A673 (cell line): ENCODE results near the gene NDUFC1. TPM values are rescaled to one million over a fixed set of nuclear protein-coding genes. Genes with fewer than 3 reads are reported as not detected.
A peak's percentile ranks its signal among the peaks of the same experiment; 100 is the strongest.
"Not testable (repeated sequence)": the region's sequence is repeated elsewhere in the genome, so short reads cannot be mapped to it uniquely, and the experiment has no call there.

Experiments used
- BruUV-seq: library from RNA; stranded (reverse); fragments of 400-500 nt; replicated peaks from 2 replicates; lab custom pipeline; 2021; lab: Mats Ljungman, UMichigan
- CTCF ChIA-PET: fragments of 300-600 bp; sonication (Branson Sonifier 250); formaldehyde crosslinking; loops from one replicate; lab custom pipeline; 2022; ENCODE audit warnings: antibody characterized with exemption; lab: Charles Lee
- POLR2A ChIA-PET: fragments of 300-600 bp; sonication (Branson Sonifier 250); formaldehyde crosslinking; loops from one replicate; lab custom pipeline; 2022; ENCODE audit warnings: antibody characterized with exemption; ENCODE audit not compliant: low non-redundant PET; lab: Charles Lee
- DNase-seq: peaks from one replicate; pipeline ENCODE4 v3.0.0-alpha.2; 2015; ENCODE audit warnings: low spot score
- H3K27ac ChIP-seq: fragments of 200-600 bp; sonication (generic); 2 replicates; pipeline ENCODE4 v1.5.1; 2016; ENCODE audit warnings: mixed run types, low read depth, mild to moderate bottlenecking, mixed read lengths, antibody characterized with exemption, low read length; ENCODE audit not compliant: poor library complexity, severe bottlenecking
- H3K27me3 ChIP-seq: fragments of 200-600 bp; sonication (generic); replicated peaks from 2 replicates; pipeline ENCODE4 v1.6.1; 2017; ENCODE audit warnings: mixed run types, low read depth, mild to moderate bottlenecking, mixed read lengths, antibody characterized with exemption, low read length; ENCODE audit not compliant: insufficient read depth, poor library complexity
- H3K36me3 ChIP-seq: fragments of 200-600 bp; sonication (generic); 2 replicates; pipeline ENCODE4 v1.6.1; 2016; ENCODE audit warnings: mixed run types, mild to moderate bottlenecking, mixed read lengths, antibody characterized with exemption, low read length; ENCODE audit not compliant: insufficient read depth, poor library complexity, severe bottlenecking
- H3K4me1 ChIP-seq: fragments of 200-600 bp; sonication (generic); 2 replicates; pipeline ENCODE4 v1.6.1; 2017; ENCODE audit warnings: mixed run types, mild to moderate bottlenecking, mixed read lengths, antibody characterized with exemption, low read length; ENCODE audit not compliant: insufficient read depth, poor library complexity, severe bottlenecking
- H3K4me3 ChIP-seq: fragments of 200-600 bp; sonication (generic); 2 replicates; pipeline ENCODE4 v1.5.1; 2016; ENCODE audit warnings: low read depth, mixed run types, mild to moderate bottlenecking, mixed read lengths, low read length; ENCODE audit not compliant: poor library complexity, severe bottlenecking
- H3K9me3 ChIP-seq: fragments of 200-600 bp; sonication (generic); 2 replicates; pipeline ENCODE4 v1.6.1; 2016; ENCODE audit warnings: mixed run types, low read depth, mild to moderate bottlenecking, mixed read lengths, antibody characterized with exemption, low read length; ENCODE audit not compliant: poor library complexity, severe bottlenecking
- EZH2 ChIP-seq: fragments of 200-600 bp; sonication (generic); IDR thresholded peaks from 2 replicates; pipeline ENCODE4 v1.6.1; 2017; ENCODE audit warnings: borderline replicate concordance, low read depth, mild to moderate bottlenecking, mixed read lengths, antibody characterized with exemption, low read length; ENCODE audit not compliant: poor library complexity, severe bottlenecking
- intact Hi-C: fragments of 100-400 bp; cut with micrococcal nuclease; formaldehyde crosslinking; loops from one replicate; pipeline ENCODE4 v1.10.0; 2022; ENCODE audit not compliant: unreplicated experiment
- total RNA-seq: library from RNA; stranded (reverse); gene quantifications from 2 replicates; pipeline ENCODE4 v1.2.3, GENCODE V29; 2021
- TF ChIP-seq, protein P1 (sequence below): fragments of 300-800, 200-600 bp; sonication (generic); conservative IDR thresholded peaks from 2 replicates; pipeline ENCODE4 v1.5.1; 2017; ENCODE audit warnings: low read depth, mild to moderate bottlenecking, antibody characterized with exemption, low read length, moderate library complexity, mixed read lengths

NDUFC1 gene
- total RNA-seq, 1 experiment from 2014 or later, result 116 TPM

DNA sequence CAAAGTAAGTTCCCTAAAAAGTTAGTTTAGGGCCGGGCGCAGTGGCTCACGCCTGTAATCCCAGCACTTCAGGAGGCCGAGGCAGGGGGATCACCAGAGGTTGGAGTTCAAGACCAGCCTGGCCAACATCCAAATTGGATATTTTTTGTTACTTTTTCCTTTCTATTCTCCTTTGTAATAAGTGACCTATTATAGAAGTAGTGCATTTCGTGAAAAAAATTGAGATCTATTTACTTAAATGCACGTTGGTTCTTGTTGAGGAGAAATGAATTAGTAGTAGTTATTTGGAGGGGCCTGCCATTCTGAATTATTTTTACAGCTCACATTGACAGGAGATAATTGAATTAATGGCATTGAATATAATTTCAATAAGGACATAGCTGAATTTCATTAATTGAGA lies 22.3 kb upstream of the NDUFC1 start:
- Histone ChIP-seq H3K27me3 (no peaks in the 10 kb centered on the region), H3K36me3 (peaks cover 19% of the 10 kb centered on the region), H3K4me3 (no peak overlapping the region), H3K4me1 (peaks cover 12% of the 10 kb centered on the region), H3K9me3 (no peaks in the 10 kb centered on the region), H3K27ac (peak overlapping the region; percentile 9)
- no TSS peak for BruUV-seq
- ChIA-PET CTCF (no interaction called here), POLR2A (no interaction called here)
- no peak for TF ChIP-seq EZH2
- TF ChIP-seq, protein P1, sequence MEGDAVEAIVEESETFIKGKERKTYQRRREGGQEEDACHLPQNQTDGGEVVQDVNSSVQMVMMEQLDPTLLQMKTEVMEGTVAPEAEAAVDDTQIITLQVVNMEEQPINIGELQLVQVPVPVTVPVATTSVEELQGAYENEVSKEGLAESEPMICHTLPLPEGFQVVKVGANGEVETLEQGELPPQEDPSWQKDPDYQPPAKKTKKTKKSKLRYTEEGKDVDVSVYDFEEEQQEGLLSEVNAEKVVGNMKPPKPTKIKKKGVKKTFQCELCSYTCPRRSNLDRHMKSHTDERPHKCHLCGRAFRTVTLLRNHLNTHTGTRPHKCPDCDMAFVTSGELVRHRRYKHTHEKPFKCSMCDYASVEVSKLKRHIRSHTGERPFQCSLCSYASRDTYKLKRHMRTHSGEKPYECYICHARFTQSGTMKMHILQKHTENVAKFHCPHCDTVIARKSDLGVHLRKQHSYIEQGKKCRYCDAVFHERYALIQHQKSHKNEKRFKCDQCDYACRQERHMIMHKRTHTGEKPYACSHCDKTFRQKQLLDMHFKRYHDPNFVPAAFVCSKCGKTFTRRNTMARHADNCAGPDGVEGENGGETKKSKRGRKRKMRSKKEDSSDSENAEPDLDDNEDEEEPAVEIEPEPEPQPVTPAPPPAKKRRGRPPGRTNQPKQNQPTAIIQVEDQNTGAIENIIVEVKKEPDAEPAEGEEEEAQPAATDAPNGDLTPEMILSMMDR, result no peak
- no peak for DNase-seq
- intact Hi-C loops, result no loop called here

DNA sequence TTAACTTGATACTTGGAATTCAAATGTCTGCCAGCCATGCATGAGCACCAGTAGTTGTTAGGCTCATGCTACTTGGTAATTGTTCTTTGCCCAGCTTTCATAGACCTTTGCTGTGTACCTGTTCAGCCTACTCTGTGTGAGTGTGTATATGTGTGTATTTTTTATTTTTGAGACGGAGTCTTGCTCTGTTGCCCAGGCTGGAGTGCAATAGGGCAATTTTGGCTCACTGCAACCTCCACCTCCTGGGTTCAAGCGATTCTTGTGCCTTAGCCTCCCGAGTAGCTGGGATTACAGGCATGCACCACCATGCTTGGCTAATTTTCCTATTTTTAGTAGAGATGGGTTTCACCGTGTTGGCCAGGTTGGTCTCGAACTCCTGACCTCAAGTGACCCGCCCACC lies 20.3 kb upstream of the NDUFC1 start:
- POLR2A ChIA-PET, result interaction anchor here (0.6 kb wide), 1 partner anchor 20 kb away, joined by 3 read pairs; no protein-coding TSS in a partner anchor
- H3K27me3 ChIP-seq, H3K36me3 ChIP-seq, DNase-seq, H3K4me3 ChIP-seq, intact Hi-C loops, H3K9me3 ChIP-seq, H3K27ac ChIP-seq, CTCF ChIA-PET, BruUV-seq: not testable (repeated sequence)
- H3K4me1 ChIP-seq, result peaks cover 12% of the 10 kb centered on the region

DNA sequence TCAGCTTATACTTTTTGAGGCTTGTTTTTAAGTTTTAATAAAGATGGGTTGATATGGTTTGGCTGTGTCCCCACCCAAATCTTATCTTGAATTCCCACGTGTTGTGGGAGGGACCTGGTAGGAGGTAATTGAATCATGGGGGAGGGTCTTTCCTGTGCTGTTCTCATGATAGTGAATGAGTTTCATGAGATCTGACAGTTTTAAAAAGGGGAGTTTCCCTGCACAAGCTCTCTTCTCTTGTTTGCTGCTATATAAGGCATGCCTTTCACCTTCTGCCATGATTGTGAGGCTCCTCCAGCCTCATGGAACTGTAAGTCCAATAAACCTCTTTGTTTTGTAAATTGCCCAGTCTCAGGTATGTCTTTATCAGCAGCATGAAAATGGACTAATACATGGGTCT lies 19.8 kb upstream of the NDUFC1 start:
- POLR2A ChIA-PET, result interaction anchor here (0.6 kb wide), 1 partner anchor 114 kb away, joined by 3 read pairs; no protein-coding TSS in a partner anchor

DNA sequence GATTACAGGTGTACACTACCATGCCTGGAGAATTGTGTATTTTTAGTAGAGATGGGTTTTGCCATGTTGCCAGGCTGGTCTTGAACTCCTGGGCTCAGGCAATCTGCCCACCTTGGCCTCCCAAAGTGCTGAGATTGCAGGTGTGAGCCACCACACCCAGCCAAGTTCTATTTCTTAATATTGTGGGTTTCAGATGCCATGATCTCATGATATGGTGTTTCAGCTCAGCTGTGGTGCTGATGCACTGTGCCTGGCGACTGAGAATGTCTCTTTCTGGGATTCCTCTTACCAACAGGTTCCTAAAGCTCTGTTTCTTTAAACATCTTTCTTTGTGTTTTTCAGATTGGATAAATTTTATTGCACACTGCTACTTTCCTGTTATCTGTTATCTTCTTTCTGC lies 17.3 kb upstream of the NDUFC1 start:
- POLR2A ChIA-PET, result no interaction called here
- BruUV-seq, result no TSS peak
- no peak overlapping the region for H3K4me3 ChIP-seq
- DNase-seq, result no peak
- H3K27me3 ChIP-seq, result no peaks in the 10 kb centered on the region
- H3K9me3 ChIP-seq, result peaks cover 7% of the 10 kb centered on the region
- CTCF ChIA-PET, result no interaction called here
- intact Hi-C loops, result no loop called here
- no peak for TF ChIP-seq EZH2
- TF ChIP-seq, protein P1, result no peak
- peaks cover 6% of the 10 kb centered on the region for H3K36me3 ChIP-seq
- H3K4me1 ChIP-seq, result peaks cover 11% of the 10 kb centered on the region
- H3K27ac ChIP-seq, result no peak overlapping the region

More for the DNA sequence above, 19.8 kb upstream of the NDUFC1 start:
- DNase-seq, H3K4me3 ChIP-seq, intact Hi-C loops, H3K9me3 ChIP-seq, CTCF ChIA-PET, H3K27me3 ChIP-seq, BruUV-seq, H3K27ac ChIP-seq, H3K36me3 ChIP-seq: not testable (repeated sequence)
- peaks cover 12% of the 10 kb centered on the region for H3K4me1 ChIP-seq
